Left ventricle myocardium inferior (tissue), 1 donor: ENCODE results near the gene GAL3ST3. TPM values are rescaled to one million over a fixed set of nuclear protein-coding genes. Genes with fewer than 3 reads are reported as not detected.

Experiments used
- DNase-seq: peaks from one replicate; pipeline ENCODE4 v3.0.0-alpha.2; 2020
- H3K27ac ChIP-seq: fragments of 200-600 bp; replicated peaks from 2 replicates; pipeline ENCODE4 v1.8.0; 2021
- H3K27me3 ChIP-seq: fragments of 200-600 bp; 2 replicates; pipeline ENCODE4 v1.8.0; 2021; ENCODE audit warnings: low read depth
- H3K36me3 ChIP-seq: fragments of 200-600 bp; 2 replicates; pipeline ENCODE4 v1.8.0; 2021
- H3K4me1 ChIP-seq: fragments of 200-600 bp; 2 replicates; pipeline ENCODE4 v1.8.0; 2021
- H3K4me3 ChIP-seq: fragments of 200-600 bp; 2 replicates; pipeline ENCODE4 v1.8.0; 2021; ENCODE audit warnings: mild to moderate bottlenecking, moderate library complexity
- H3K9me3 ChIP-seq: fragments of 200-600 bp; replicated peaks from 2 replicates; pipeline ENCODE4 v1.8.0; 2021
- CTCF ChIP-seq: fragments of 200-600 bp; IDR thresholded peaks from 2 replicates; pipeline ENCODE4 v1.8.0; 2021; ENCODE audit warnings: antibody characterized with exemption, mild to moderate bottlenecking, borderline replicate concordance
- intact Hi-C: fragments of 100-400 bp; cut with micrococcal nuclease; formaldehyde crosslinking; loops from one replicate; pipeline ENCODE4 v1.11.0; 2022
- total RNA-seq: library from RNA; stranded (reverse); fragmentation: NEBNext Ultra II Directional; extraction: Animal tissue kit (Norgen Biotek cat#: 25700); gene quantifications from one replicate; pipeline ENCODE4 v1.2.1, GENCODE V29; 2021
- donor health status: DM: no; HTN: yes; CAD: no; lungs with severe emphysema.

The GAL3ST3 gene
- total RNA-seq, 1 donor from 2014 or later = 1.3 TPM

DNA sequence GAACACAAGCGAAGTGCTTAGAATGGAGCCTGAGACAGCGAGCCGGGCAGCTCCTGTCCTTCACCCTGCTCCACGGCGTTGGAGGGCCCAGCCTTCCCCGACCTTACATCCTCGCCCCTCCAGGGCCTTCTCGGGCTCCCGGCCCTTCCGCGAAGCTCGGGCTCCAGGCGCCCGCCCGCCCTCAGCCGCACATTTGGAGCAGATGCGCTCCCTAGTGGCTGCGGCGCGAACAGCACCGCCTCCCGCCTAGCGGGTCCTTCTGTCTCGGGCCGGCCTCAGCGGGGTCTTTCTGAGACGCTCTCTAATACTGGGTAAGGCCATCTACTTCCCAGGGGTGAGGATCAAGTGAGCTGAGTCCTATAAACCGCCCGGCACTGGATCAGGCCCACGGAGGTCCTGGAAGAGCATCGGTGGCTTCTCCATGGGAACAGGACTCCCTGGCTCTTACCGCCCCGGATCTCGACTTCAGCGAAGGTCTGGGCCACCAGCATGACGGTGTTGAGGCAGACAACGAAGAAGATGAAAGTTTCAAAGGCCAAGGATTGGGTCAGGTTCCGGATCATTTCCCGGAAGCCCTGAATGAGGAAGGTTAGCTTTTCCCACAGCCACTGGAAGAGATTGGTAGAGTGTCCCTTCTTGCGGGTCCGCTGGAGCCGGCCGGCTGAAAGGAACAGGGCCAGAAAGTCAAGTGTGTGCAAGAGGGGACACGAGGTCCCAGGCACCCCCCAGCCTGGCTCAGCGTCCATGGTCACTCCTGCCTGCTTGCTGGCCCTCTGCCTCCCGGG, 26.4 kb downstream of the GAL3ST3 start:
- peak; percentile 97 for TF ChIP-seq CTCF
- peak; percentile 75 for DNase-seq
- Histone ChIP-seq H3K4me1 (peaks cover 10% of the 10 kb centered on the region), H3K4me3 (peak overlapping the region; percentile 40), H3K9me3 (no peaks in the 10 kb centered on the region), H3K27me3 (peaks cover 18% of the 10 kb centered on the region), H3K27ac (no peak overlapping the region), H3K36me3 (no peaks in the 10 kb centered on the region)
- intact Hi-C loops = no loop called here

- H3K4me3 ChIP-seq = no peak overlapping the region
- no peaks in the 10 kb centered on the region for H3K36me3 ChIP-seq
- no peak overlapping the region for H3K27ac ChIP-seq
- intact Hi-C loops = no loop called here
- DNase-seq = no peak
- peaks cover 18% of the 10 kb centered on the region for H3K27me3 ChIP-seq
- no peak for TF ChIP-seq CTCF
- H3K9me3 ChIP-seq = no peaks in the 10 kb centered on the region
- H3K4me1 ChIP-seq = peaks cover 18% of the 10 kb centered on the region
Measured at GRCh38 chr11:66020618-66021357, 28.2 kb downstream of the GAL3ST3 start.

DNA sequence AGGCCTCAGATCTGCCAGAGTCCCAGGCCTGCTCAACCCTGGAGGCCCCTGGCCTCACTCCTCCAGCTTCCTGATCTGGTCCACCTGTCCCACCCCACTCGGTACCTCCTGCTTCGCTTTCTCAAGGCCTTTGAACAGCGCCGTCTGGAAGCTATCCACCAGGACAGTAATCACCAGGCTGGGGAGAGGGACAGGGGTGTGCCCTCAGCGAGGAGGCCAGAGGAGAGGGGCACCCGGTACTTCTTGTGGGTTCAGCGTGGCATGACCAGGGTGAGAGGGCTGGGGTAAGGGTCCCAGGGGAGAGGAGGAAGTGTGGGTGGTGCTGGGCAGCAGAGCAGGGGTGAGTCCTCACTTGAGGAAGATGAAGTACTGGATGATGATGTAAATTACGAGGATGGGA, 28.7 kb downstream of the GAL3ST3 start:
- TF ChIP-seq CTCF = no peak
- Histone ChIP-seq H3K4me3 (no peak overlapping the region), H3K27me3 (peaks cover 18% of the 10 kb centered on the region), H3K4me1 (peaks cover 23% of the 10 kb centered on the region), H3K9me3 (no peaks in the 10 kb centered on the region), H3K27ac (no peak overlapping the region), H3K36me3 (no peaks in the 10 kb centered on the region)
- no peak for DNase-seq
- intact Hi-C loops = no loop called here

DNA sequence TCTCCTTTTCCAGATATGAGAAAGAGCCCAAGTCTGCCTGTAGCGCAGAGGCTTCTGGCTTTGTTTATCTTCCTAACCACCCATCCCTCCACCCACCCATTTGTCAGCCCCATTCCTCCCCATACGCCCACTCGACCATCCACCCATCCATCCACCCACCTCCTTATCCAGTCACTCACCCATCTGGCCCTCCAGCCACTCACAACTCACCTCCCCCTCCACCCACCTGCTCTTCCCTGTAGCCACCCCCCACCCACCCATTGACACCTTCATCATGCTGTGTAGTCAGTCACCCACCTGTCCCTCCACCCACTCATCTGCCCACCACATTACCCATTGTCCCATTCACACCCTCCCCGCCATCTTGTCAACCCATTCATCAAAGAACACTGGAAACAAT, 31.6 kb downstream of the GAL3ST3 start:
- TF ChIP-seq CTCF = no peak
- no peaks in the 10 kb centered on the region for H3K36me3 ChIP-seq
- no peaks in the 10 kb centered on the region for H3K9me3 ChIP-seq
- no peak overlapping the region for H3K27ac ChIP-seq
- H3K27me3 ChIP-seq = peaks cover 19% of the 10 kb centered on the region
- H3K4me1 ChIP-seq = peaks cover 20% of the 10 kb centered on the region
- H3K4me3 ChIP-seq = no peak overlapping the region
- no peak for DNase-seq
- intact Hi-C loops = no loop called here

DNA sequence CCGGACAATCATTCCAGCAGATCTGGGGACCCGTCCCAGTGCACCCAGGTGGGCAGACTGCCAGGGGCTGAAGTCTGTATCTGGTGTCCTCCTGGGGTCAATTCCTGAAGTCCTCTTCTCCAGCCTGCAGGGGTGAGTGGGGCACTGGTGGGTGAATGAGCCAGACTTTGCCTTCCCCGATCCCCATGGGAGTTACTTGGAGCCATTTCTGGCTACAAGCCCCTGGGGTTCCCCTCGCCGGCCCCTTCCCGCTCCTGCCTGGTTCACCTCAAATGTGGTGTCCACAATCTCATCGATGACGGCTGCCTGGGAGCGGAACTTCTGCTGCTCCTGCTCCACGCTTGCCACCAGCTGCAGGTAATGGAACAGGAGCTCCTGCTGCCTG, 32.2 kb downstream of the GAL3ST3 start:
- Histone ChIP-seq H3K4me1 (peaks cover 22% of the 10 kb centered on the region), H3K27me3 (peaks cover 24% of the 10 kb centered on the region), H3K27ac (no peak overlapping the region), H3K36me3 (no peaks in the 10 kb centered on the region), H3K4me3 (no peak overlapping the region), H3K9me3 (no peaks in the 10 kb centered on the region)
- no peak for TF ChIP-seq CTCF
- DNase-seq = no peak
- intact Hi-C loops = no loop called here
